HCT116 (cell line): Measurements from ENCODE around the gene ACTR1A.

Experiments used
- POLR2A ChIP-seq: IDR thresholded peaks from 2 replicates; pipeline ENCODE4 v1.7.0; 2011; ENCODE audit warnings: borderline replicate concordance; ENCODE audit not compliant: insufficient read depth, insufficient read length; ENCODE audit errors: extremely low read depth
- RAD21 ChIP-seq: IDR thresholded peaks from 2 replicates; pipeline ENCODE4 v1.6.1; 2012; ENCODE audit warnings: low read depth, mild to moderate bottlenecking
- TF ChIP-seq, protein P1 (sequence below): IDR thresholded peaks from 2 replicates; pipeline ENCODE4 v1.6.1; 2012
- TF ChIP-seq, protein P2 (sequence below), 3 experiments: fragments of 200-600 bp in 1 of 3; sonication (generic) in 1 of 3; IDR thresholded peaks in 2 of 3; conservative IDR thresholded peaks in 1 of 3; 2 replicates each; pipeline ENCODE4 v1.5.1; 2012 to 2017; ENCODE audit warnings: low read depth in 2 of 3, low read length in 2 of 3, antibody characterized with exemption in 1 of 3, borderline replicate concordance in 1 of 3, control low read depth in 1 of 3, mild to moderate bottlenecking in 1 of 3, mixed read lengths in 1 of 3, mixed run types in 1 of 3, moderate library complexity in 1 of 3; ENCODE audit not compliant: insufficient read depth in 1 of 3

DNA sequence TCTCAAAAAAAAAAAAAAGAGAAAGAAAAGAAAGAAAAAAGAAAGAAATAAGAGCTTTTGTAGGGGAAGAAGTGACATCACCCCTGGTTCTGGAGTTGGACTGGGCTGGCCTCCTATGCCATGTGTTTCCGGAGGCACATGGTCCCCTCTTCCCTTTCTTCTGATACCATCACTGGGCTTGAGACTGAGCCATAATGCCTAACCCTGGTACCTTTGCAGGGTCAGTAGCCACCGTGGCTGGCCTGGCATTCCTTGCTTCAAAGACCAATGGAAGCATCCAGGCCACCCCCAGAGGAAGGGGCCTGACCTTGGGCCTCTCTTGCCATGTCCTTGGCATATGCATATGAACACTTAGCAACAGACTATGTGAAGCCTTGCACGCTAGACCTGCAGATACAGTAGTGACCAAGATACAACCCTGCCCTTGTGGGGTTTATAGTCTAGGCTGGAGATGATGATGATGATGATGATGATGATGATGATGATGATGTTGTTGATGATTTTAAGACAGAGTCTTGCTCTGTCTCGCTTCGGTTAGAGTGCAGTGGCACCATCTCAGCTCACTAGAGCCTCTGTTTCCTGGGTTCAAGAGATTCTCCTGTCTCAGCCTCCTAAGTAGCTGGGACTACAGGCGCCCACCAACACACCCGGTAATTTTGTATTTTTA lies 33.1 kb upstream of the ACTR1A start:
- no peak for TF ChIP-seq POLR2A
- TF ChIP-seq, protein P1, sequence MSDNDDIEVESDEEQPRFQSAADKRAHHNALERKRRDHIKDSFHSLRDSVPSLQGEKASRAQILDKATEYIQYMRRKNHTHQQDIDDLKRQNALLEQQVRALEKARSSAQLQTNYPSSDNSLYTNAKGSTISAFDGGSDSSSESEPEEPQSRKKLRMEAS, result no peak
- TF ChIP-seq, protein P2, sequence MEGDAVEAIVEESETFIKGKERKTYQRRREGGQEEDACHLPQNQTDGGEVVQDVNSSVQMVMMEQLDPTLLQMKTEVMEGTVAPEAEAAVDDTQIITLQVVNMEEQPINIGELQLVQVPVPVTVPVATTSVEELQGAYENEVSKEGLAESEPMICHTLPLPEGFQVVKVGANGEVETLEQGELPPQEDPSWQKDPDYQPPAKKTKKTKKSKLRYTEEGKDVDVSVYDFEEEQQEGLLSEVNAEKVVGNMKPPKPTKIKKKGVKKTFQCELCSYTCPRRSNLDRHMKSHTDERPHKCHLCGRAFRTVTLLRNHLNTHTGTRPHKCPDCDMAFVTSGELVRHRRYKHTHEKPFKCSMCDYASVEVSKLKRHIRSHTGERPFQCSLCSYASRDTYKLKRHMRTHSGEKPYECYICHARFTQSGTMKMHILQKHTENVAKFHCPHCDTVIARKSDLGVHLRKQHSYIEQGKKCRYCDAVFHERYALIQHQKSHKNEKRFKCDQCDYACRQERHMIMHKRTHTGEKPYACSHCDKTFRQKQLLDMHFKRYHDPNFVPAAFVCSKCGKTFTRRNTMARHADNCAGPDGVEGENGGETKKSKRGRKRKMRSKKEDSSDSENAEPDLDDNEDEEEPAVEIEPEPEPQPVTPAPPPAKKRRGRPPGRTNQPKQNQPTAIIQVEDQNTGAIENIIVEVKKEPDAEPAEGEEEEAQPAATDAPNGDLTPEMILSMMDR (IDR thresholded peaks at IDR 0.05 in 2 of 3, conservative IDR thresholded peaks at IDR 0.05 in 1 of 3; ENCODE audit: borderline replicate concordance in 1 of 3, insufficient read depth in 1 of 3, low read depth in 2 of 3, low read length in 2 of 3), result no peak
- TF ChIP-seq RAD21, result no peak
